GM21515 (cell line): ENCODE measurements around the gene TMEM178A.

ENCODE experiments used
- ATAC-seq: cut with Tn5 transposase; IDR thresholded peaks from one replicate; pipeline ENCODE4 v1.9.1; 2021; ENCODE audit not compliant: unreplicated experiment

Gene TMEM178A

DNA sequence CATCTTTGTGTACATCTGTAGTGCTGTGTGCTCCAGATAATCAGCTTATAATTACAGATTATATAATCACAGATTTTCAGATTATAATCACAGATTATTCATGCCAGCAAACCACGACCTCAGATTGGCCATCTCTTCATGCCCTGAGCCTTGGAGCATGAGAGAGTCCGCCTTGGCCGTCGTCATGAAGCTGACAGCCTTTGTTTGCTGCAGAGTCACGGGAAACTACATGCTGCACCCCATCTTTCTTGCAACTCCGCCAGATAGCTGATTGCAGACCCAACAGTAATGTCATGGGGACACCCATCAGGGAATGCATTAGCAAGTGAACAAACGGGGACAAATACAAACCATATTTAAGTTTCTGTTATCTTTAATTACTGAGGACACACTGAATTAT is 7.3 kb downstream of the TMEM178A start:
- ATAC-seq: no peak

DNA sequence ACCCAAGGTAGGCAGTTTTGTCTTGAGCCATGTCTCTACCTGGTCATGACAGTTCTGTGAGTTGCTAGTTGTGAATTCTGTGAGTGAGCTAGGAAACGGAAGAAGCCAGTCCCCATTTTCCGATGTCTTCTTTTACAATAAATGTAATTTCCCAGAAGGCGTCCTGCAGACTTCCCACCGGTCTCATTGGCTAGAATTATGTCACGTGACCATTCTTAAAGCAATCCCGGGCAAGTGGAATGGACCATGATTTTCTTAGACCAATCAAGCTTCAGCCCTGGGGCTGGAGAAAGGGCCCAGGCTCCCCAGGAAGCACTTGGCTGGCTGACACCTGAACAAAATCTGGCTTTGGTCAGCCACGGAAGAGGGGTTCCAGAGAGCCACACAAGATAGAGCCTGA is 10.6 kb downstream of the TMEM178A start:
- ATAC-seq: no peak

DNA sequence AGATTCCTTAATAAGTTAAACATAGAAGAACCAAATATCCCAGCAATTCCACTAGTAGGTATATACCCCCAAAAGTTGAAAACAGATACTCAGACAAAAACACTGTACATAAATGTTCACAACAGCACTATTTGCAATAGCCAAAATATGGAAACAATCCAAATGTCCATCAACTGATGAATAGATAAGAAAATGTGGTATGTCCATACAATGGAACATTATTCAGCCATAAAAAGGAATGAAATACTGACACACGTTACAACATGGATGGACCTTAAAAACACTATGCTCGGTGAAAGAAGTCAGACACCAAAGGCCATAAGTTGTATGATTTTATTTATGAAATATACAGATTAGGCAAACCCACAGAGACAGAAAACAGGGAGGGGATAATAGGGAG is 12.5 kb downstream of the TMEM178A start:
- no peak for ATAC-seq

DNA sequence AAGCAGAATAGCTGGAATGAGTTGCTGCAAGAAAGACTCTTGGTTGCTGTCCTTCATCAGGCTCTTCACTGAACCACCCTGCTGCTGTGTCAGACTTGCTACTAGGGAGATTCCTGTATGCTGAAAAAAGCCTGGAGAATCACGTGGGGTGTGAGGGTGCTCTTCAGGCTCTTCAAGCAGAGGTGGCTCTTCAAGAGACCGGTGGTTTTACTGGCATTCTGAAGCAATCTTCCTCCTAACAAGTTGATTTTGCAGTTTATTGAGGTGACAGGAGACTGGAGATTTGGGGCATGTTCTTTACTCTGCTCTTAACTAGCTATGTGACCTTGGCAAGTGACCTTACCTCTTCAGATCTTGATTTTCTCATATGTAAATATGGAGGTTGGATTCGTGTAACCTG is 14.1 kb downstream of the TMEM178A start:
- ATAC-seq: no peak

DNA sequence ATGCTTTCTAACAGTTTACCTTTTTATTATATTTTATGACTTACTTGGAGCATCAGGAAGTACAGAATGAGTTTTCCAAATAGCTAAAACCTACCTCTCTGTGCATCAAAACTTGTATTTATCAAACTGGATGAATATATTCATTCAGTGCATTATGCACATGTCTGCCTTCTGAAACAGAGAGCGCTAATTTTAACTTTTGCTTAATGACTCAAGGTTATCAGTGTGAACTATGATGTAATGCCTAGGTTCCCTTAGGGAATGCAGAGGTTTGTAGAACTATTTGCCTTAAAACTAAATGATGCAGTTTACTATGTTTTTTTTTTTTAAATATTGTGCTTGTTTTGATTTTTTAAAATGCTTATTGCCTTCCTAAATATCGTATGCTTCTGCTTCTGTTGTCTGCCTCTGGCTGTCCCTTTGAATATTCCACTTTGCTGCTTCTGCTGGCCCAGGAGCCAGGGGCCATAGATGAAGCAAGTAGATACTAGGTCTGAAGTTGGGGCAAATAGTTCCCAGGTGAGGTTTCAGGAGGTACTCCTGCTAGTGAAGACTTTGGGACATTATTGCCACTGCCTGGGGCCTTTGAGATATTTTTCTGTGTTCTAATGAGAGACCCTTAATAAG is 16.5 kb downstream of the TMEM178A start:
- no peak for ATAC-seq

DNA sequence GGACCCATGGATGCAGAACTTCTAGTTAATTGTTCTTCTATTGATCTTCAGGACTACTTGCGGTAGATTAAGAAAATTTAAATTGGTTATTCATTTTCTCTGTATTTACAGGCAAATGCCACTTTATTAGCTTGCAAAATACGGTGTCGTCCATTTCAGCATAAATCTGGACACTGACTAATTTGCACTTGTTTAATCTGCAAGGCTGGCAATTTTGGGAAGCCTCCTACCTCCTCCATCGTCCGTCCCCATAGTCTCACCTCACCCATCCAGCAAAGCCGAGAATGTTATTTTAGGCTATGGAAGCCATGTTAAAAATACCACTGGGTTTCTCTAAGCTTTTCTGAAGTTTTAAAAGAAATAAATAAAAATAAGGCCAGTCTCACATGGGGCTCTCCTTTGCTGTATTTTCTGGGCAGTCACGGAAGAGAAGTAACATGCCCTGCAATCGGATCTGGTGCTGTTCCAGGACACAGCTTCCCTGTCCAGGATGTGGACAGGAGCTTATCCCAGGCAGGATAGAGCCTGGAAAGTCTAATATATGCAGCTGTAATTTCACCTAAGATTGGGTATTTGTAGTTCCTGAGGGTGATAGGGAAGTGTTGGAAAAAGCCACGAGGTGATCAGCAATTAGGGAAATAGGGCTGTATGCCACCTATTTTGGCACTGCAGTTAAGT is 17.4 kb downstream of the TMEM178A start:
- ATAC-seq: no peak

DNA sequence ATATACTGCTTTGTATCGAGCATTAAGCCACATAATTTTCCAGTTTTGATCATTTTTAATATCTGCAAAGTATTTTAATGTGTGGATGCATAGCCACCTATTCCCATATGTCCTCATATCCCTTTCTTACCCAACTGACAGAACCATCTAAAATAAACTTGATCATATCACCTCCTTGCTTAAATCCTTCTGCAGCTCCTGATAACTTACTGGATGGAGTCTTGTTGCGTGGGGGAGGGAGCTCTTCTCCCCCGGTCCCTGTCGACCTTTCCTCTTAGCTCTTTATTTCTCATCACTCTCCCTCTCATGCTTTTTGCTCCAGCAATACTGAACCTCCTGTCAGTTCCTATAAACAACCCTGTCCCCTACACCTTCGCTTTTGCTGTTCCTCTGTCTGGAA is 18.7 kb downstream of the TMEM178A start:
- no peak for ATAC-seq

DNA sequence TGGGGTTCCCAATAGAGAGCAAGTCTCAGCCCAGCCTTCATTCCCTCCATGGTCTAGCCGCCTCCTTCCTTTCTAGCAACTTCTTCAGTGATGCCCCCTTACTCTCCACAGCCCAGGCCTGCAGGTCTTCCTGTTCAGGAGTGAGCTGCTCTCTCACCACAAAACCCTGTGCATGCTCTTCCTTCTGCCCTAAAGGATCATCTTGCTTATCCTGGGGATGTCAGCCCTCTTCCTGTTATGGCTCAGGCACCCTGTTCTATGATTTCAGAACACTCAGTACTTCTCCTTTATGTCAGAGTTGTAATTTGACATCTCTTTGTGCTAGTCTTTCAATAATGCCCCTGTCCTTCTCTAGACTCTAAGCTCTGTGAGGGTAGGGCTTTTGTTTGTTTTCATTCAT is 19.4 kb downstream of the TMEM178A start:
- no peak for ATAC-seq

DNA sequence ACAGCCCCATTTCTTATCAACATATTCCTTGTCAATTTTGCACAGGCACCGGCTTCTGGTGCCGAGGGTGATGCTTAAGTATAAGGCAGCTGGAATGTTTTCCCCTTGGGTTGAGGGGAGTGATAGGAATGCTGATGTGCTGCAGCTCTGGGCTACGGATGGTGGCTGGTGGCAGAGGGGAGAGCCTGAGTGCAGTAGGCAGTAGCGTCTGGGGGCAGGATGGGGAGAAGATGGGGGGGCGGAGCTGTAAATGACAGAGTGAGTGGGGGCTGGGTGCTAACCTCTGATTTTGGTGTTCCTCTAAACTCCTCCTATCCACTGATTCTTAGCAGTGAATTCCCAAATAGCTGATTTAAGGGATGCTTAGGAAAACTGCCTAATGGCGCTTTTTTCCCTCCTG is 20.7 kb downstream of the TMEM178A start:
- ATAC-seq: no peak

DNA sequence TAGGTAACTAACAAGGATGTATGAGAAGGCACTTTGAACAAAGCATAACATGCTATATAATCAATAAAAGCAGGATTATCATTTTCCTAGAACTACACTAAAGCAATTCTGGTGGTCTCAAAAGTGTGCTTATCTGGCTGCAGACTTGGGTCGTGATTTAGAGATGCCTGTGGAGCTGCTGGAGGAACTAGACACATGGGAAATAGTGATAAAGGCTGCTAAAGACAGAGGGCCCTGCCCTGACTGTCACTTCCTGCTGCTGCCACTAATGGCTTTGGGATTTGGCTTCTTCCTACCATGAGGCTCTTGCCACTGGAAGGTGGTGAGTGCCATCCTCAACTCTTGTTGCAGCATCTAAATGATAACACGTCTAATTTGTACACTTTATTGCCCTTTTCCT is 22.5 kb downstream of the TMEM178A start:
- ATAC-seq: no peak

DNA sequence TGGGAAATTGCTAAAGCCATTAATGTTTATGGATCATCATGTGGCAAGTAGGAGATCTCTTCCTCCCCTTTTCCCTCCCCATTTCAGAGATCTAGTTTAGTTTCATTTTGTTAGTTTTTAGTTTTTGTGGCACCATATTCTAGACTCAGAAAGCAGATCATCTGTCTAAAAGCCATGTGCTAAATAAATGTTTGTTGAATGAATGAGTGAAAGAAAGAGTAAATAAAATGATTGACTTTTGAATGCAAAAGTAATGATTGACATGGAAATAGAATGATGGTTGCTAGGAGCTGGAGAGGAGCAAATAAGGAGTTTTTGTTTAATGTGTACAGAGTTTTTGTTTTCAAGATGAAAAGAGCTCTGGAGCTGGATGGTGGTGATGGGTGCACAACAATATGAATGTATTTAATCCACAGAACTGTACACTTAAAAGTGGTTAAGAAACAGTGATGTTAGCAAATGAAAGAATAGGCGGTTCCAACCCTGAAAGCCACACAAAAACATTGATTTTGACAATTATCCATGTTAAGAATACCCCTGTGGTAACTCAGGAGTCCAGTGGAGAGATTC is 23.6 kb downstream of the TMEM178A start:
- ATAC-seq: no peak

DNA sequence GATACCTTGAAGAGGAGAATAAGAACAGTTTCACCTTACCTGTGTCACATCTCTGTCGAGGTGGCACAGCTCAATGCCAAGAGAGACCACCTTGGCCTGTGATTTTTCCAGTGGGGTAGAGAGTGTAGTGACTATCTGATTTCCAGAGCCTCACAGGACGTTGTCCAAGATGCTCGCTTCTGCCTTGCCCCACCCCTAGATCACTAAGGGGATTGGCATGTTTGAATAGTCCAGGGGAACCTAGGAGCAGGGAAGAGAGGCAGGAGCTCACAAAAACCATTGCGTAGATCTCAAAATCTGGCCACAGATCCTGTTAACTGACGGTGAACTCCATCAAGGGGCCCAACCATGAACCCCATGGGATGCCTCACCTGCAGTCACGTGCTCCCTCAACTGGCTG is 24.2 kb downstream of the TMEM178A start:
- ATAC-seq: no peak

DNA sequence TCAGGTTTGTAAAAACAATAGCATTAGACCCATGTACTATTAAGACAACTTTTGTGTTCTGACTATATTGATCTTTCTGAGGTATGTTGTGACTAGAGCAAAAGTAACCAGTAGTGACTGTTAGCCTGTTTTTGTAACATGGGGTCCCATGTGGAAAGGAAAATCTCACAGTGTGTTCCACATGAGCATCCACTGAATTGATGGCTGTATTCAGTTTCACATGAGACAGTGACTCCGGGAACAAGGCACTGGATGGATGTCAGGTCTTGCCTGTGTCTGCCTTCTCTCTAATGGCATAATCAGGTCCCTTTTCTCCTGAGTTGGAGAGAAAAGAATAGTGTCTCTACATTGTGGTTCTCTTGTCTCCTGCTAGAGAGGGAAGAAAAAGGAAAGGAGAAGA is 27.5 kb downstream of the TMEM178A start:
- no peak for ATAC-seq

DNA sequence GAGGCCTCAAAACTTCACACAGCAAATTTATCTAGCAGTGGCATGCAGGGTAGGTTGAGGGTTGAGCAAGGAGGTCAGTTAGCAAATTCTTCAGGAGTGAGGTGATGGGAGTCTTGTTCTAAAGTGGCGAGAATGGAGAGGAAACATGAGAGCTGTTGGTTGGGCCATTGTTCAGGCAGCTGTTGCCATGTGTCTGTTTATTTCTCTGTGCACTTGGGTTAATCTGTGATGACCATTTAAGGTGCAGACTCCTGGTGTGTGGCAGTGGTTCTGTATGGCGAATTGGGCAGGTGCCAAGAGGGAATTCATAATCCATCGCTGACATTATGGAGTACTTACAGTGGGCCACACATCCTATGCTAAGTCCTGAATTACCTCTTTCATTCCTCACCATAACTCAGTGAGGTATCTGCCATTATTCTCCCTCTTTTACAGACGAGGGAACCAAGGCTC is 30.4 kb downstream of the TMEM178A start:
- no peak for ATAC-seq

DNA sequence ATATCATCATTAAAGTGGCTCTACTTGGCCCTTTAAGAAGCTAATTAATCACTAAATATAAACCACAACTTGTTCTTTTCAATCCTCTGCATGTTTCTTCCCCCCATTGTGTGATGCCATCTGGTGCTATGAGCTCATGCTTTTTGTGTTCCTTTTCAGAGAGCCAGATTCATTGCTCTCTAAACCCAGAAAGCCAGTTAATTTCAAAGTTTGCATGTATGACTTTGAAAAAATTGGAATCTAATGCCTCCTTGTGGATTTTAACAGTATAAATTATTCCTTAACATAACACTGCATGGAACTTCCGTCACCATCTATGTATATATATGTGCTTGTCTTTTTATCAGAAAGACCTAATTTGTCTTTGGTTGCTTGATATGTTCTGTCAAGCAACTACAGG is 31.1 kb downstream of the TMEM178A start:
- no peak for ATAC-seq

DNA sequence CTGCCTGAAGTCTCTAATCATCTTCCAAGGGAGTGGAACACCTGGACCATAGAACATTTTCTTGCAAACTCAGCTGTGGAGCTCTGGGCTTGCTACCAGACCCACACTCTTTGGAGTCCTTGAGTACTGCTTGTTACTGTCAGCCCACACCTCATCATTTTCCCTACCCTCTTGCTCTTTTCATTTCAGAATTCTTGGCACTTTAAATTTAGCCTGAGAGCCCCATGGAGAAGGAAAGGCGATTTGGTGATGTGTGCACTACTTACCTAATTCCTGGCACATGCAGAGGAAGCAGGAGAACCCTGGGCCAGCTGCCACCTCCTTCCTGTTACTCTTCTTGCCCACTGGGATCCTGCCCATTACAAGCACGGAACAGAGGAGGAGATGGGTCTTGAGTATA is 31.7 kb downstream of the TMEM178A start:
- no peak for ATAC-seq

DNA sequence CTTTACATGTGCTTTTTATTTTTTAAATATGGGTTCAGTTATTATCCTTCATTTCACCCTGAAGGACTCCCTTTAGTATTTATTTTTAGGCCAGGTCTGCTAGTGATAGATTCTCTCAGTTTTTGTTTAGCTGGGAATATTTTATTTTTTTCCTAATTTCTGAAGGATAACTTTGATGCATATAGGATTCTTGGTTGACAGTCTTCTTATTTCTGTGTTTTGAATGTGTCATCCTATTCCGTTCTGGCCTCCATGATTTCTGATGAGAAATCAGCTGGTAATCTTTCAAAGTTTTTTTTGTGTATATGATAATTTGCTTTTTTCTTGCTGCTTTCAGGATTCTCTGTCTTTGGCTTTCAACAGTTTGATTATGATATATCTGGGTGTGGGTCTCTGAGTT is 35.4 kb downstream of the TMEM178A start:
- ATAC-seq: no peak

DNA sequence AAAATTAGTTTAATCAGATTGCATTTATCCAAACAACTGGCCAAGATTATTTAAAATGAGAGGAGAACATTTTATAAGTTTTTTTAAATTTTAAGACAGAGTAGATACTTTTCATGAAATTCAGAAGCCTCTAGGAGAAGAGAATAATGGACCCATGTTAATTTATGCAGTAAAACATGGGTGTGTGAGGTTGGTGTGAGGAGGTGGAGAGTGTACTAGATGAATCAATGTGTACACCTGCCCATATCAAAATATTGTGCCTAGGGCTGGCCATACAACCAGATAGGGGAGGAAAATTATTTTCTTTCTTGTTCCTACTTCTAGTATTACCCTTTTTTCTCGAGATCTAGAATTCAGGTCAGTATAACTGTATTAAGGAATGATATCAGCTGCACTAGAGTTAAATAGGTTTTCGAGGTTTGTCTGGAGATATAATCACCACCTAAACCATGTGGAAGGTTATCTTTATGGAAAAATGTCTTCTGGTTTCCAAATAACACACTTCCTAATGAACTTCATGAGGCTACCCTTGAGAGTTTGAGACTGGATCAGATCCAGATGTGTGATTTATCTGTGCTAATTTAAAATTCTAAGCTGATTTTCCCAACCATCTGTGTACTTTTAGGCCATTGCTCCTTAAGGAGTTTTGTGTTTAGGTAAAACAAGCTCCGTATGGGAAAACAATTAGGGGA is 37.6 kb downstream of the TMEM178A start:
- ATAC-seq: no peak

DNA sequence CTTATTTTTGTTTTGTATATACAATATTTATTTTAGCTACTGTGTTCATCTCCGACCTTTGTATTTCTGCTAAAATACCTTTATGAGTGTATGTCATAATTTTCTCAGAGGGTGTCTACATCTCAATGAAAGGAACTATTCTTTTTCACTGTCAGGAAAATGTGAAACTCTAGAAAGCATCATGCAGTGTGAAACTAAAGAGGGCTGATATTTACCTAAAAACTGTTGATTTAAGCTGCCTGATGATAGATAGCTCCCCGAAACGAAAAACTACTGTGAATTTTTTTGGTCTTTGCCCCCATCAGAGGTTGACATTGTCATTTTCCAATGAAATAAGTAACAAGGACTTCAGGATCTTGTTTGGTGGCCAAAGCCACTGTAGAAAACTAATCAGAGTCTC is 38.8 kb downstream of the TMEM178A start:
- ATAC-seq: no peak

DNA sequence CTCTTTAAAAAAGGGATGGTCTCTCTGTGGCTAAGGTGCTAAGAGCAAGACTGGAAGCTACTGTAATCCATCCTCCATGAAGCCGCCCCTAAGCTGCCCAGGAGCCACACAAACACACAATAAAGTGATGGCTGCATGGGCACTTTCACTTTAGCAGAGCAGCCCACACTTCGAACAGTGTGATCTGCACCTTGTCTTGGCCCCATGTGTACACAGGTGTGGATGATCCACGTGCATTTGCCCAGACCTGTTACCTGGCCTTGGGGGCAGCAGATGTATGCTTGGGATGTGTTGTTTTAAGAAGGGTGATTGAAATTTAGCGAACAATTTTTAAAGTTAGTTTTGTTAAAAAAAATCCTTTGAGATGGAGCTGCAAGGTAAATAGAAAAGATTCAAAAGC is 39.9 kb downstream of the TMEM178A start:
- no peak for ATAC-seq

DNA sequence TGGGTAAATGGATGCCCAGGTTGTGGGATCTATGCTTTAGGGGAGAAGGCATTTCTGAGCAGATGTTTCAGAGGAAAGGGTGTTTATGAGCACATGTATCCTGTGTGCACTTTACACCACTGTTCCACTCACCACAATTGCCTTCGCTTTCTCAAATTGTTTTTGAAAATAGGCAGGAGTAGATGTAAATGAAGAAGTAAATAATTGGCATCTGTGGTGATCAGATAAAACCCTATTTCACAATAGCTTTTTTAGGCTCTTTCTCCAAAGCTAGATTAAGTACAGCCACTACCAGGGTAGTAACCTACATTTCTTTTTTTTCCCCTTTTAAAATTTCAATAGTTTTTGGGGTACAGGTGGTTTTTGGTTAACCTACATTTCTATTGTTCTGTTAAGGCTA is 40.6 kb downstream of the TMEM178A start:
- no peak for ATAC-seq

DNA sequence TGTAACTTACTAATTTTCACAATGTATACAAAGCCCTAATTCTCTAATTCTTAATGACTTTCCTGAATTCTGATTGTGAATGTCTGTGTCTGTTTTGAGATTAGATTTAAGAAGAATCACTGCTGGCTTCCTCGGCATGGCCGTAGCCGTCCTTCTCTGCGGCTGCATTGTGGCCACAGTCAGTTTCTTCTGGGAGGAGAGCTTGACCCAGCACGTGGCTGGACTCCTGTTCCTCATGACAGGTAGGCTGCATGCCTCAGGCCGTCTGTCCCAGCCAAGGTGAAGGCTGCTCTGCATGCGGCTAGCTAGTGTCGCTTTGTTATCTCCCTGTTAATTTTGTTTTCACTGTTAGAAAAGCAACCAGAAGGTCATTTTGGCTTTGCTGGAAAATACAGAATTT is 41.2 kb downstream of the TMEM178A start:
- ATAC-seq: no peak
